Fibroblast of peridontal ligament (primary cell): Measurements from ENCODE around the gene LTF.
"Not testable (repeated sequence)": the region's sequence is repeated elsewhere in the genome, so short reads cannot be mapped to it uniquely, and the experiment has no call there.

Source experiments
- DNase-seq: peaks from one replicate; pipeline ENCODE4 v3.0.0-alpha.2; 2010; ENCODE audit errors: extremely low read depth

LTF gene

DNA sequence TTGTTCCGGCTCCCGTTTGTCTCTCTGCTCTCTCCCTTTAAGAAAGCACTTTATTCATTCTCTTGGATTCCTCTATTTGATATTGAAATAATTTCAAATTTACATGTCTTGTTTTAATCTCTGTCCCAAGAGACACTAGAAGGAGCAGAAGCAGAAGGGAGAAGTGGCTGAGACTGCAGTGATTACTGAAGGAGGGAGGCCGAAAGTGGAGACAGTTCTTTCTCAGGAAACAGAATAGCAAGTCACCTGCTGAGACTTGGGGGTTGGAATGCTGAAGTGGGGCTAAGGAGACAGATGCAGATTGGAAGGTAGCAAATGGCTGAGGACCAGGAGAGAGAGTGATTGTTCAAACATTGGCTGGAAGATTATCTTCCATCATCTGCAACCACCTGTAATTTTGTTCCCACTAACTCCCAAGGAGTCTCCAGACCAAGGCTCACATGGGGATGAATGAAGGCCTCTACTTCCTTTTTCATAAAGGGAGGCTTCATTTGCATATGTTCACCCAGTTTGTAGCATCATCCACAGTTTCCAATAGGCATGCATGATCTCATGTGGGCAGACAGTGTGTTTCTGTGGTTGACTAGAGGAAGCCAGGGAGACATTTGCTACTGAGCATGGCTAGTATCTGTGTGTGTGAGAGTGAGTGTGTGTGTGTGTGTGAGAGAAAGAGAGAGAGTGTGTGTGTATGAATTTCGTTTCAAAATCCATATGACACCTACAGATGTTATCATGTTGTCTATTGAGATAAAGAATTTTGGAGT, 24.0 kb downstream of the LTF start:
- no peak for DNase-seq

DNA sequence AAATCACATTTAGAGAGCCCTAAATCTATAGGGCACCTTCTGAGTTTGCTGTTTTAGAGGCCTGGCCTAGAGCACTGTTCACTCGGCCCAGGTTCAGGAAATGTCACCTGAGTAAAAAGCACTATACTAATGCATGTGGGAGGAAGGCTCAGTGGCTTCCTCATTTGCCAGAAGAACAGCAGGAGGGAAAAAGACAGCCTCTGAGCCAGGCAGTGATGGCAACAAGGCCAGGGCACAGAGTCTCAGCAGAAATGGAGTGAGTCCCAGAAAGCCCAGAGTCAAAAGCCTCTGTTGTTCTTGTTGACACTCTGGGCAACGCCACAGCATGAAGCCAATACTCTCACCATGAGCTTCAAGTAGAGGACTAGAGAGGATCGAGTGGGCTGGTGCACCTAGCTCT, 25.9 kb downstream of the LTF start:
- no peak for DNase-seq

DNA sequence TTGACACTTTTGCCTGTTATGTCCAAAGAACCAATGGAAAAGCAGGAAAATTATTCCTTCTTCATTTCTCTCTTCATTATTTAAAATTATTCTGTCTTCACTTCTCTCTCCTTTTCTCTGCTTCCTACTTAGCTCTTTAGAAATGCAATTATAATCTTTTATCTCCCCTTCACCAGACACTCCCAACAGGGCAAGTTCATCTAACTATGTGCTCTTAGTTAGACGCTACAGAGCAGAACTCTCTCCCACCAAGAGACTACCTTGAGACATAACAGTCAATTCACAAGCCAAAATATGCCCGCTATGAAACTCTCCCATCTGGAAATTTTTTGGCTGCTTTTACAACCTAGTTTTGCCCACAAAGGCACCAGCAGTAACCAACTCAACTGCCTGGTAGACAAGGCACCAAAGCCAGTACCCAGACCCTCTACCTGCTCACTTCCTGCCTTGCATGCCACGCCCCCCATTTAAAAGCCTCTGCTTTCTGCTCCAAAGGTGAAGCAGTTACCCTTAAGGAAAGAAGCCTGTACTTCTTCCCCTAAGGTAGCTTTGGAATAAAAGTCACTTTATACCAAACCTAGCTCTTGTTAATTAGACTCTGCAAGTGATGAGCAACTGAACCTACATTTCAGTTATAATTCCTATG, 29.5 kb downstream of the LTF start:
- no peak for DNase-seq

DNA sequence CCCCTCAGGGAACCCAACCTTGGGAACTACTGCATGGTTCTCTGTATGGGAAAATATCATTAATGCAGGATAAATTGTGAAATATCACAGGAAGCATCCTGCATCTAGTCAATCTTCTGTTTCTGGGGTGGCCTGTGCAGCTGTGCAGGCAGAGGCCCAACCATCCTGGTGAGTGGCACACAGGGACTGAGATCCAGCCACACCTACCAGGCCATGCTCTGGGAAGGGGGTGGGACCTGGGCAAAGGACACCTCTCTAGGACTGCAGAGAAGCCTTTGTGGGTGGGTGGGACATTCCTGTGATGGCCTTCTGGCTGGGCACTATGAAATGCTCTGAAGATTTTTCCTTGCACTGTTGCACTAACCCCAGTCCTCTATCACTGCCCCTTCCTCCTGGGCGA, 30.9 kb downstream of the LTF start:
- DNase-seq: no peak

DNA sequence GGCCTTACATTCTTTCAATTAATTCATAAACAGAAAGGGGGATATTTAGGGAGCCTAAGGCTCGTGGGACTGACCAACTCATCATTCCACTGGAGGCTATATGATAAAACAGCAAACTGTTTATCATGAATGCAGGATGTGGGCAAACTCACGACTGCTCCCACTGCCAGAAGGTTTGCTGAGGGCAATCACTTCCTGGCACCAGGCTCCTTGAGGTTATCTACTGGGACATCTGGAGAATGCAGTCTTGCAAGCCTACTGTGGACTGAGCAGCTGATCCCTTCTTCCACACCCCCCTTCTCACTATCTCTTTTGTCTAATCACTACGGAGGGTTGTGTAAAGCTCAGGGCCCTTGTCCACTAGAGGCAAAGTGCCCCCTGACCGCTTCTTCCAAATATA, 31.6 kb downstream of the LTF start:
- not testable (repeated sequence) for DNase-seq

DNA sequence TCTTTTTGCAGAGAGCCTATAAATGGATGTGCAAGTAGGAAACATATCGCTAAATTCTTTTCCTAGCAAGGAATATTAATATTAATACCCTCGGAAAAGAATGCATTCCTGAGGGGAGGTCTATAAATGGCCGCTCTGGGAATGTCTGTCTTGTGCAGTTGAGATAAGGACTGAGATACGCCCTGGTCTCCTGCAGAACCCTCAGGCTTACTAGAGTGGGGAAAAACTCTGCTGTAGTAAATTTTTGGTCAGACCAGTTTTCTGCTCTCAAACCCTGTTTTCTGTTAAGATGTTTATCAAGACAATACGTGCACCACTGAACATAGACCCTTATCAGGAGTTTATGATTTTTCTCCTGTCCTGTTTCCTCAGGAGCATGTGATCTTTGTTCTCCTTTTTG, 32.8 kb downstream of the LTF start:
- not testable (repeated sequence) for DNase-seq

DNA sequence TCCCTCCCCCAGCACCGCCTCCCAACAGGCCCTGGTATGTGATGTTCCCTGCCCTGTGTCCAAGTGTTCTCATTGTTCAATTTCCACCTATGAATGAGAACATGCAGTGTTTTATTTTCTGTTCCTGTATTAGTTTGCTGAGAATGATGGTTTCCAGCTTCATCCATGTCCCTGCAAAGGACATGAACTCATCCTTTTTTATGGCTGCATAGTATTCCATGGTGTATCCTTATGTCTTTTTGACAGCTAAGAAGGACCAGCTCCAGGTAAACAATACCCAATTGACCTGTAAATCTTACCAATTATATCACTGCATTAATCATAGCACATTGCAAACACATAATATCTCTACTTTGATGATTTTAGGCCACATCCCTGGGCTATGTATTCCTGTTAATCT, 33.8 kb downstream of the LTF start:
- not testable (repeated sequence) for DNase-seq

DNA sequence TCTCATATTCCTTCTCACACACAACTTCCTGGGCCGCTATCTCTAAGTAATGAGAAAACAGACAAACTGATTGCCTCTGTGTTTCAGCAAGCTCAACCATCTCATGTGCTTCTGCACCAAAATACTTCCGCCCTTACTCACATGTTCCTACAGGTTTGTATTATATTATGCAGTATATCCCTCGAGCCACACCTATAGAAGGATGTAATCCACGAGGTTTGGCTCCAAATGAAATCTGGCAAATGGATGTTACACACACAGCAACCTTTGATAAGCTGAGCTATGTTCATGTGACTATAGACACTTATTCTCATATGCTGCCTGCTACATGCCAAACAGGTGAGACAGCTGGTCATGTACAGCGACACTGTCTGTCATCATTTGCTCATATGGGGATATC, 35.0 kb downstream of the LTF start:
- DNase-seq: no peak

DNA sequence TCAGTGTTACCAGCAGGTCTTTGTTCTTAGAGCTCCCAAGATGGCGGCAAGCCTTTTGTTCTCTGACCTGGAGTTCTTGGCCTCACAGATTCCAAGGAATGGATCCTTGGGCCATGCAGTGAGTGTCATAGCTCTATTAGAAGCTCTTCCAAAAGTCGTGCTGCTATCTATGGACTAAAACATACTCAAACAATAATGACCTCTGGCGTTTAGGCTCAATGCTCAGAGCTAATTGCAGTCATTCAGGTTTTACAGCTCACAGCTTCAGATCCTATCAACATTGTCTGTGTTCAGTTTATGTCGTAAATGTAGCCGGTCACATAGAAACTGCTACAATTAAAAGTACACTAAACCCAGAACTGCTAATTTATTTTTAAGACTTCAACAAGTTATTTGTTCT, 35.5 kb downstream of the LTF start:
- no peak for DNase-seq

DNA sequence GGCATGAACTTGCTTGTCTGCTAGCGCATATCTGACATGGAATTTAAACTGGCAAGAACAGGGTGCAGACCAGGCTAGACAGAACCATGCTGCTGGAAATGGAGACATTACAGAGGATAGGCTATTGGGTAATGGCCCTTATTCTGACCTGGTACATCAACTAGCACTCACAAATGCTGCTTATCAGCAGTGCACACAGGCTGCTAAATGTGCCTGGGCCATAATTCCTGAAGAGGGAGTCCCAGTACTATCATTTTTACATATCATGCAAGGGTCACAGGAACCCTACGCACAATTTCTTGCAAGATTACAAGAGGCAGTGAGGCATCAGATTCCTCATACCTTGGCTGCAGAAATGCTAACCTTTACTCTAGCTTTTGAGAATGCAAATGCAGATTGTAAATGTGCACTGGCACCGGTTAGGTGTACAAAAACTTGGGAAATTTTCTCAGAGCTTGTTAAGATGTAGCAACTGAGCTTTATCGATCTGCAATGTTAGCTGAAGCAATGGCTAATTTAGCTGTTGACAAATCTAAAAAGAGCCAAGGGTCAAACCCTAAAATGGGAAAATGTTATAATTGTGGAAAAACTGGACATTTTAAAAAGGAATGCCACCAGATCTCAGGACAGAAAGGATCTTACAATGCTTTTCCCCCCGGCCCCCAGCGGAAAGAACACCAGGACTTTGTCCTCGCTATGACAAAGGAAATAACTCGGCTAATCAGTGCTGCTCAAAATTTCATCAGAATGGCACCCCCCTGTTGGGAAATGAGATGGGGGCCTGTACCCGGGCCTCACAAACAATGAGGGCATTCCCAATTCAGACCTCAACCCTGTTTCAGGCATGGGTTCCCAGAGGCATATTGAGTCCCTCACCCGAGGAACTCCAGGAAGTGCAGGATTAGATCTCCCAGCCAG, 36.5 kb downstream of the LTF start:
- DNase-seq: no peak

DNA sequence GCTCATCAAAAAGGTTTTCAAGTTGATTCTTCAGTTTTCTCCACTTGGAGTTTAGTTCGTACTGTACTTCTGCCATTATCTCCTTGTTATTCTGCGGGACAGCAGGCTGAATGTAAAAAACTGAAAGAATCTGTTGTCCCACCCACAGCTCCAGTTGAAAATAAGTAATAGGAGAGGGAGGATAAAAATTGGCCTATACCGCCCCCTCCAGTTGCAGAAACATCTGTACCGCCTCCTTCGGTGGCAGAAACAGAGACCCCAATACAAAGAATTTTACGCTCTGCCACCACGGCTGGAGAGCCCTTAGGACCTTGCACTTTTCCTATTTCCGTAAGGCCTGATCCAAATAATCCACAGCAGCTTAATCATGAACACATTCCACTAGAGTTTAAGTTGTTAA, 37.3 kb downstream of the LTF start:
- peak; percentile 26 for DNase-seq

DNA sequence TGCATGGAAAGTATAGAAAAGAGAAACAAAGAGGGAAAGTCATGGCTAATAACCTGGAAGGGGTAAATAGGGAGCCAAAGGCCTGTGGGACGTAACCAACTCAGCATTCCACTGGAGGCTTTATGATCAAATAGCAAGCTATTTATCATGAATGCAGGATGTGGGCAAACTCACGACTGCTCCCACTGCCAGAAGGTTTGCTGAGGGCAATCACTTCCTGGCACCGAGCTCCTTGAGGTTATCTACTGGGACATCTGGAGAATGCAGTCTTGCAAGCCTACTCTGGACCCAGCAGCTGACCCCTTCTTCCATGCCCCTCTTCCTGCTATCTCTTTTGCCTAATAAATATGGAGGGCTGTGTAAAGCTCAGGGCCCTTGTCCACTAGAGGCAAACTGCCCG, 38.2 kb downstream of the LTF start:
- DNase-seq: not testable (repeated sequence)

DNA sequence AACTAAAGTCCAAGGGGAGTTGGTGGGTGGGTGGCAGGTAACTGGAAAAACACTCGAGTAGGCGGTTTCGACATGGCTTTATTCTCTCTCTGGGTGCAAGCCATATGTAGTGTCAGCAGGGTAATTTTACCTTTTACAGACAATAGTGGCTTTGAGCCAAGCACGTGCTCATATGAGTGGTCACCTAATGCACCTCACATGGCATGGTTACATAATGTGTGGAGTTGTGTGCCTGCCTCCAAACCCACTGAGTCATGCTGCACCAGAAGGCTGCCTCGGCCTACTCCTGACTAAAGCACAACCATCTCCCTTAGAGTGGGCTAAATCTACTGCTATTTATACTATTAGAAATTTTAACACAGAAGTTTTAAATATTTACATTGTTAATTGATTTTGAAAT, 41.1 kb downstream of the LTF start:
- peak; percentile 25 for DNase-seq

DNA sequence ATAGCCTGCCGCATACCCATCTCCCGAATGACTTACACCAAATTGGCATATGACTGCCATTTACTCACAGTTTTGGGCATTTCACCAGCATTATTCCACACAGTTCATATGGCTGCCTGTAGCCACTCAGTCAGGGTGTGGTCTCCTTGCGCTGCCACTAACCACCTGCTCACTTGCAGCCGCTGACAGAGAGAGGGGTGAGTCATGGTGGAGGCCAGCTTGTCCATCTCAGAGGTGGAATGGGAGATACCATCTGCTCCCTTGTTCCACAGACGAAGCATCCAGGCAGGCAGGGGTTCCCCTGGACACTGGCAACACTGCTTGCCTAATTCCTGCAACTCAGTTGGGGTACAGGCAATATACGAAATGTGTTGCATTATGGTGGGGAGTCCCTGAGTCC, 42.1 kb downstream of the LTF start:
- no peak for DNase-seq

DNA sequence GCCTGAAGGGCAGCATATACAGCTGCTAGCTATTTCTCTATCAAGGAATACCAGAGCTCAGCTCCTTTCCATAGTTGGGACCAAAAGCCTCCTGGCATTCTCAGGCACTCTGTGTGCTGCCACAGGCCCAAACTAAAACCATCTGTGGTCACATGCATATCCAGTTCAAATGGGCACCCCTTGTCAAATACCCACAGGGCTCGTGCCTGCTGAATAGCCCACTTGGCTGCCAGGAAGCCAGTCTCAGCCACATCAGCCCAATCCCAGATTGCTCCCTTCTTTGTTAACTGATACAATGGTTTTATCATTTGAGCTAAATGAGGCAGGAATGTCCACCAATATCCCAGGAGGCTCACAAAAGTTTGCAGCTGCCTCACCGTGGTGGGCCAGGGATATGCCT, 43.8 kb downstream of the LTF start:
- DNase-seq: no peak

DNA sequence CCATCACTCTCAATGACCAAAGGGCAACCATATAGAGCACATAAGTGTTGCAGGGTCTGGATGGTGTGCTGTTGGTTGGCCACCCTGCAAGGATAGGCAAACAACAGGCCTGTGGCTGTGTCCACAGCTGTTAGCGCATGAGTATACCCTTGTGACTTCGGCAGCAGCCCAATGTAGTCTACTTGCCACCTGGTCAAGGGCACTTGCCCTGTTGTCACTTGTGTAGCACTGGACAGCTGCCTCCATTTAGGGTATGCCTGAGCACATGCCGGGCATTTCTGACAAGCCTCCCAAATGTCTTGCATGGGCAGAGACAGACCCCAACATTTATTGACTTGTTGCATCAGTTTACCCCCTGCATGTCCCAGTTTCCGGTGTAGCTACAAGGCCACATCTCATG, 44.9 kb downstream of the LTF start:
- DNase-seq: no peak

DNA sequence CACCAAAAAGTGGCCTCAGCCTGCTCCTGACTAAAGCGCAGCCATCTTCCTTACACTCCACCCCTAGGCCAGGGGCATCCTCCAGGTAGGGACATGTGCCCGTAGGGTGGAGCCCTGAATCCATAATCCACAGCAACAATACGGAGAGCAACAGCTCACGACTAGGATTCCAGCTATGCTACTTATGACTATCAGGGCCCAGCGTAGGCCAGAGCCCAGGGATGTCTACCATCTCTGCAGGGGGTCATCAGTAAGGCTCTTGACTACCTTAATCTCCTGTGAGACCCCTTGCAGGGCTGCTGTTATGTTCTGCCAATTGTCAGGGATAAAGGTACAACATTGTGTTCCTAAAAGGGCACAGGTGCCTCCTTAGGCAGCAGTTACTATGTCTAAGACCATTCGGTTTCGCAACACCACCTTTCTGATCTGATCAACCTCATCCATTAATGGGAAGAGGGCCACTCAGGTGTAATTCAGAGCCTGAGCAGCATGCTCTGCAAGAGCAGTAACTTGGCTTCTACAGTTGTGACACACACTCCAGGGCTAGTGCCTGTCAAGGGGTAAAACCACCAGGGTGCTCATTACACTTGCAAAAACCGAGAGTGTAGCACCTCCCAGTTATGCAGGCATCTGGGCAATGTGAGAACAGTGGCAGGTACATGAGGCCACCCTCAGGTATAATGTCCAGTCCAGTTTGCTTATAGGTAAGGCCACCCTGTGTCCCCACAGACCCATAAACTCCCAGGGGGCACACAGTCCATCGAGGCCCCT, 46.7 kb downstream of the LTF start:
- DNase-seq: no peak

DNA sequence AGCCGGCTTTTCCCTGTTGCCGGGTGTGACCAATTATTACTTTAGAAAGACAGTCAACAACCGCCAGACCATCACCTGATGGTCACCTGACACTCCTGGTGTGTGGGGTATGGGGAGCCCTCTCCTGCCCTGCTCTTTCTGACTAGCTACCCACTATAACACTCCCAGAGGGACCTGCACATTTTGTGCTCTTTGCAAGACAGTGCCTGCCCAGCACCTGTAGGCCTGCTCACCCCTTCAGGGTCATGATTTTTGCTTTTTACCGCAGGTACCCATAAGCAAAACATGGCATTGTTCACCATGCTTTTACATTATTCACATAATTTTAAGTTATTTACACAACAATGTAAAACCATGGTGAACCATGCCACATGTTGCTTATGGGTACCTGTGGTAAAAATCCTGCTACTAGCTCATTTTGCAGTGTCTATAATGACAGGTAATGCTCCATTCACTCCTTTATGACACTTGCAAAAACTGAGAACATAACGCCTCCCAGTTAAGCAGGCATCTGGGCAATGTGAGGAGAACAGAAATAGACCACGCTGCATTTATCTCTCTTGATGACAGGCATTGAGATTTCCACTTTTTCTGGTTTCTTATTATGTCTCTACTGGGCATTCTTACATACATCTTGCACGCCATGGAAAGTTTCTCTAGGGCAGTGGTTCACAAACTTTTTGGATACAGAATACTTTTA, 47.7 kb downstream of the LTF start:
- DNase-seq: no peak

DNA sequence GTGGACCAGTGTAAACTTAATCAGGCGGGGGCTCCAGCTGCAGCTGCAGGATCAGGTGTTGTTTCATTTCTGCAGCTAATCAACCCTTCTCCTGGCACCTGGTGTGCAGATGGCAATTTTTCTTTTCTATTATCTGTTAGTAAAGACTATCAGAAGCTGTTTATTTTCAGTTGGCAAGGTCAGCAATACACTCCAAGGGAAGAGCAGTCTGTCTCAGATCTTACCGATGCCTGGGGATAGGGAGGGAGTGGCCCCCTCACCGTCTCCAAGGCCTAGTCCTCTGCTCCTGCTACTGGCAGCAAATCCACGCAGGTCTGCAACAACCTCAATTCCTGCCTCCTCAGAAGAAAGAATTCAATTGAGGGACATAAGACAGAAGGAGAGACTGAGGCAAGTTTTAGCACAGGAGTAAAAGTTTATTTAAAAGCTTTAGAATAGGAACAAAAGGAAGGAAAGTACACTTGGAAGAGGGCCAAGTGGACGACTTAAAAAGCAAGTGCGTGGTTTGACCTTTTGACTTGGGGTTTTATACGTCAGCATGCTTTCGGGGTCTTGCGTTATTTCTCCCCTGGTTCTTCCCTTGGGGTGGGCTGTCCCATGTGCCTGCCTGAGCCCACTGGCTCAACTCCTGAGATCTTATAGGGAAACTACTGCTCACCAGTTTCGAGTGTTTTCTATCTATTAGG, 48.4 kb downstream of the LTF start:
- peak; percentile 21 for DNase-seq

DNA sequence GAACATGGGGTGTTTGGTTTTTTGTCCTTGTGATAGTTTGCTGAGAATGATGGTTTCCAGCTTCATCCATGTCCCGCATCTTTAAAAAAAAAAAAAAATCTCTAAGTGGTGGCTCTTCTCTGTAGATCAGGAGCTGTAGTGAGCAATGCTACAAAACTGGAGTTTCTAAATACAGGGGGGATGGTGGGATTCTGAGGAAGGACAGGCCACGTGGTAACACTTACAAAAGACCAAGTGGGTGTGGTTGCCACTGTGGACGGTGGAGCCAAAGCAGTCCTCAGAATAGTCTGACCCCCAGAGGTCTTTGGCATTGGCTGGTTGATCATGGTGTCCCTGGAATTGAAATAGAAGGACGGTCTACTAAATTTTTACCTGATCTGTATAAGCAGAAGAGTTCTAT, 50.0 kb downstream of the LTF start:
- no peak for DNase-seq

DNA sequence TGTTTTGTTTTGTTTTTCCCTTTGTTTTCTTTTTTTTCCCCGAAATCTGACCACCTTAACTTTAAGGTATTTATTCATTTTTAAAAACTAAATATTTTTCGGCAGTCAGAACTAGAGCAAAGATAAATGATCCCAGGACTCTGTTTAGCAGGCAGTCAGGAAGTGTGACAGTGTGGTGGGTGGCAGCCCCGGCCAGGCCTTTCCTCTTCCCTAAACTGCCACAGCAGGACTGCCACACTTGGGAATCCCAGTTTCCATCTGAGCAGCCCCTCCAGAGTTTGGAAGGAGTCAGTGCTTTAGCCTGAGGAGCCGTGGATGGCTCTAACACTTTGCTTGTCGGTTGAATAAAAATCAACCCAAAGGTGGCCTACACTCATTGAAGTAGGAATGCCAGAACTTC, 50.8 kb downstream of the LTF start:
- no peak for DNase-seq
